SK-N-SH treated with all-trans-retinoic acid at 6 μM for 48 hours (cell line): ENCODE data around the gene EIF4EBP2.

Source experiments
- BACH2 ChIP-seq: fragments of 250-450 bp; sonication (Bioruptor Pico); IDR thresholded peaks from 2 replicates; pipeline ENCODE4 v1.9.0; 2021; ENCODE audit warnings: mild to moderate bottlenecking, borderline replicate concordance
- CREB5 ChIP-seq: fragments of 250-450 bp; sonication (Bioruptor Pico); IDR thresholded peaks from 2 replicates; pipeline ENCODE4 v1.5.1; 2020; ENCODE audit warnings: low read depth, mild to moderate bottlenecking, moderate library complexity
- ESRRG ChIP-seq: fragments of 250-450 bp; sonication (Bioruptor Pico); IDR thresholded peaks from 2 replicates; pipeline ENCODE4 v1.6.1; 2021; ENCODE audit warnings: mild to moderate bottlenecking
- OSR1 ChIP-seq: fragments of 250-450 bp; sonication (Bioruptor Pico); IDR thresholded peaks from 2 replicates; pipeline ENCODE4 v1.8.0; 2022; ENCODE audit warnings: moderate library complexity, mild to moderate bottlenecking, inconsistent platforms
- PPARA ChIP-seq: fragments of 250-450 bp; sonication (Bioruptor Pico); IDR thresholded peaks from 2 replicates; pipeline ENCODE4 v1.5.0; 2020; ENCODE audit warnings: mild to moderate bottlenecking, borderline replicate concordance
- ZC3H10 ChIP-seq: fragments of 250-450 bp; sonication (Bioruptor Pico); IDR thresholded peaks from 2 replicates; pipeline ENCODE4 v1.5.1; 2021; ENCODE audit warnings: mild to moderate bottlenecking, moderate library complexity
- ZFP3 ChIP-seq: fragments of 250-450 bp; sonication (Bioruptor Pico); IDR thresholded peaks from 2 replicates; pipeline ENCODE4 v1.5.0; 2020; ENCODE audit warnings: mild to moderate bottlenecking, moderate library complexity
- ZNF70 ChIP-seq: fragments of 450-650 bp; formaldehyde crosslinking; IDR thresholded peaks from 2 replicates; pipeline ENCODE4 v1.5.0; 2020; ENCODE audit warnings: mild to moderate bottlenecking, moderate library complexity

DNA sequence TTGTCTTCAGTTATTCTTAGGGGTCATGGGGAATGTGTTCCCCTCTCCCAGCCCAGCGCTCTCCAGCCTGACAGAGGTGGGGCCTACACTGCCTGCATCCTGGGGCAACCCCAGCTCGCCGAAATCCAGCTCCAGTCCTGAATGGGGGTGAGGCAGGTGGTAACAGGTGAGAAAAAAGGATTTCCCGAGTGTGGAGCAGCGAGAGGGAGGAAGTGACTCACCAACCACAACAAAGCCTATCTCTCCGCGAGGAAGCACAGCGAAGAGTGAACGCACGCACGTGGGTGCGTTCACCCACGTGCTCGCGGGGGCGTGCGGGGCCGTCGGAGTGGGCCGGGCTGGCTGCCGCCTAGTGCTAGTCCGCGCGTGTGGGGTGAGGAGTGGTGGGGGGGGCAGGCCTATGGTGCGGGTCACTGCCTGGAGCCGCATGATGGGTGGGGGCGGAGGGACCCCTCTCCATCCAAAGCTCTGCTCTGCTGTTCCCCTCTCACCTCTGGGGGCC is 73.8 kb downstream of the EIF4EBP2 start:
- TF ChIP-seq CREB5 (CRISPR knock-in tag) (no peak), ZC3H10 (CRISPR knock-in tag) (no peak), OSR1 (CRISPR knock-in tag) (no peak), ESRRG (CRISPR knock-in tag) (no peak), PPARA (CRISPR knock-in tag) (no peak), ZFP3 (CRISPR knock-in tag) (no peak), BACH2 (CRISPR knock-in tag) (no peak), ZNF70 (no peak)
